ENCODE data around the gene PDIA5.

PDIA5 gene

GRCh38 chr3:123070510-123070909 is 3.7 kb downstream of the PDIA5 start:
- DNase-seq (ENCODE audit: extremely low read depth in 1 of 2, low read depth in 1 of 2), result no peak

DNA sequence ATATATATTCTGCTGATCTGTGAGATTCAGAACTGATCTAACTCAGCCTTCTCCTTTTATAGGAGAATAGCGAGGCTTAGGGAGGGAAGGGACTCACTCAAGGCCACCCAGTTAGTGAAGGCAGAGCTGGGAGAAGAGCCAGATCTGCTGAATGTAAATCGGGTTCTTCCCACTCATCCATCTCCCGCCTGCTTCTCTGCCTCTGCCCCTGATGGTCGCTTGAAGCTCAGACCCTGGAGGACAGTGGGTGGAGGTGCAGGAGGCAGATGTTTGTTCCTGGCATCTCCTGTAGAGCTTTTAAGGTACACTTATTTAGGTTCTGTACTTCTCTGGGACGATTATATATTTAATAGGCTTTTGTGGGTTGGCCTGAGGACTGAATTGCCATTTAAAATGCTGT is 4.3 kb downstream of the PDIA5 start:
- no peak for DNase-seq (ENCODE audit: extremely low read depth in 1 of 2, low read depth in 1 of 2)

GRCh38 chr3:123071581-123071980 is 4.8 kb downstream of the PDIA5 start:
- DNase-seq (ENCODE audit: extremely low read depth in 1 of 2, low read depth in 1 of 2), result no peak

DNA sequence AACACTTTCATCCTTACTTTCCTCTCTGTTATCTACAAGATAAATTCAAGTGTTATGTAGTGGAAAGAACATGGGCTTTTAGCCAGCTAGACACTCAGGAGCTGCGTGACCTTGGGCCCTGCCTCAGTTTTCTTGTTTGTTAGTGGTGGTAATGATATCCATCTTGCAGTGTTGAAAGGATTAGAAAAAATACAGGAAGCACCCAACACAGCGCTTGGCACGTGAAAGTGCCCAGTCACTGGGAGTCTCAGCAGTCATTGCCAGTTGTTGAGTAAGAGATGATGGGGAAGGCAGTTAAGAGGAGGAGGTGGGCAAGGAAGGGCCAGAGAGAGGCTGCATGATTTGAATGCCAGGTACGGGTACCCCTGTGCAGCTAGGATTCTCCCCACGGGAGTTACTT is 5.3 kb downstream of the PDIA5 start:
- DNase-seq (ENCODE audit: extremely low read depth in 1 of 2, low read depth in 1 of 2), result no peak

DNA sequence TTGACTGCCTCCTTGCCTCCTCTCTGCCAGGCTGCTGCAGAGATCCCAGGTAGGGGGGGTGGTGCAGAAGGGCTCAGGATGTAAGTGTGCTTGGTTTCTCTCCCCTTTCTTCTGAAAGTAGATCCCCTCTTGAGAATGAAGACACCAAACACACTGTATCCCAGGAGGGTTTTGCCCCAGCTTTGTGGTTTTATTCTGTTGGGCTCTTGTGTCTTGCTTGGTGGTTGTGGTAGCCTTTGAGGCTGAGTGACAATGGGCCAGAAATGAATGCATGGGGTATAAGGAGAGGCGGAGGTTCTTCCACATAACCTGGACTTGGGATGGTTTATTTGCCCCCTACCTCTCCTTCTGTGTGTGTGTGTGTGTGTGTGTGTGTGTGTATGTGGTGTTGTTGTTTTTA is 5.7 kb downstream of the PDIA5 start:
- DNase-seq (ENCODE audit: extremely low read depth in 1 of 2, low read depth in 1 of 2), result no peak

- DNase-seq (ENCODE audit: extremely low read depth in 1 of 2, low read depth in 1 of 2), result no peak
Observed at GRCh38 chr3:123075359-123075758, 8.5 kb downstream of the PDIA5 start.

GRCh38 chr3:123076112-123076495 is 9.3 kb downstream of the PDIA5 start:
- no peak for DNase-seq (ENCODE audit: extremely low read depth in 1 of 2, low read depth in 1 of 2)

DNA sequence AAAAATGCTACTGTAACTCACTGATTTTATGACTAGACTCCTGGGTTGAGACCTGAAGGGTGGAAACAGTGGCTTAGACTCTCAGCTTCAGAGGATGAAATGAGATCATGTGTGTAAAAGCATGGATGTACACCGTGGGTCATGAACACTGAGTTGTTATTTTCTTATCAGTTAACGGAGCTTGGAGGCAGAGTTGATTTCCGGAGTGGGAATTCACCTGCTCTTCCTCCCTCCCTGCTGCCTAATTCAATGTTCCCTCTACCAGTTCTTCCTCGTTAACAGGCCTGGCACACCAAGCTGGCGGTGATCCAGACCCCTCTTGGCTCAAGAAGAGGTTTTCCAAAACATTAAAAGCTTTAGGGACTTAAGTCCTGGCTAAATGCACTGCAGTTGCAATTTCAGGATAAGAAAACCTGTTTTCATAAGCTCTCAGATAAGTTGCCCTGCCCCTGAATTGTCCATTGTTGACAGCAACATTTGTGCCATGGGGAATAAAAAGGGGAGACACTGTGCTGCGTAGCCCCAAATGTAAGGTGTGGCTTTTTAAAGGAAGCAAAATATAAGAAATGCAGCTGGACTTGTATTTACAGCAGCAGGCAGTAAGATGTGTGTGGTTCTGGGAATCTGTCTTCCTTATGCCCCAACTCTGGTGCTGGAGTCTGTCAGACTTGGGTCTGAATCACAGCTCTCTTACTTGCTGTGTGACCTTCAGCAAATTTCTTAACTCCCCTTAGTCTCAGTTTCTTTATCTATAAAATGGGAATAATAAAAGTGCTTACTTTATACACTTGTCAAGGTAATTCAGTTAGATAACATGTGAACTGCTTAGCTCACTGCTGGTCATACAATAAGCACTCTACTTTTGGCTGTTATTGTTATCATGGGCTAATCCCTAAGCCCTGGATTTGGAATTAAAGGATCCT is 9.9 kb downstream of the PDIA5 start:
- no peak for DNase-seq (ENCODE audit: extremely low read depth in 1 of 2, low read depth in 1 of 2)

- no peak for DNase-seq (ENCODE audit: extremely low read depth in 1 of 2, low read depth in 1 of 2)
Observed at GRCh38 chr3:123078101-123078500, 11.3 kb downstream of the PDIA5 start.

GRCh38 chr3:123080864-123081562 is 14.2 kb downstream of the PDIA5 start:
- no peak for DNase-seq (ENCODE audit: extremely low read depth in 1 of 2, low read depth in 1 of 2)

DNA sequence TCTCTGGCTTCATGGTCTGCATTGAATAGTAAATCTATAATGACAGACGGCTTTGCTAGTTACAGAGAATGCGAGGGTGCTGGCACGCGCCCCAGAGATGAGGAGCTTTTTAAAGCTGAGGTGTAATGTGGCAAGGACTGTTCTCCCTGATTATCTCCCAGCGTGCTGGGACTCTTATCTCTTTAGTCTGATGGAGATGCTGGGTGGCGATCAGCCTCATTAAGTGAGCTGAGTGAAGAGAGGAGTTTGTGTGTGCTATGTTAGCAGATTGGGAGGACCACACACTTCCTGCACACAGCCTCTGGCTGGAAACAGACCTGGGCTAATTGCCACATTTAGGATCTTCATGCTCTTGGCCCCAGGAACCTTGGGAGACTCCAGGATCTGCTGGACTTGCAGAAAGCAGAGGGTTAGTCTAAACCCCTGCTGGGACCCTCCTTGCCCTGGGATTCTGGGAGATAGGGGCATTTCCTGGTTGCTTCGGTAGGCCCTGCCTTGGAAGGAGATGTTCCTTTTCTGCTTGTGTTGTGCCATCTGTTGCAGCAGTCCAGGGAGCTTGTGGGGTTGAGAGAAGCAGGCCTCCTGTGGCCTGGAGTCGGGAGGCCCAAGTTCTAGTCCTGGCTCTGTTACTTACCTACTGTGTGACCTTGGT is 15.0 kb downstream of the PDIA5 start:
- no peak for DNase-seq (ENCODE audit: extremely low read depth in 1 of 2, low read depth in 1 of 2)

DNA sequence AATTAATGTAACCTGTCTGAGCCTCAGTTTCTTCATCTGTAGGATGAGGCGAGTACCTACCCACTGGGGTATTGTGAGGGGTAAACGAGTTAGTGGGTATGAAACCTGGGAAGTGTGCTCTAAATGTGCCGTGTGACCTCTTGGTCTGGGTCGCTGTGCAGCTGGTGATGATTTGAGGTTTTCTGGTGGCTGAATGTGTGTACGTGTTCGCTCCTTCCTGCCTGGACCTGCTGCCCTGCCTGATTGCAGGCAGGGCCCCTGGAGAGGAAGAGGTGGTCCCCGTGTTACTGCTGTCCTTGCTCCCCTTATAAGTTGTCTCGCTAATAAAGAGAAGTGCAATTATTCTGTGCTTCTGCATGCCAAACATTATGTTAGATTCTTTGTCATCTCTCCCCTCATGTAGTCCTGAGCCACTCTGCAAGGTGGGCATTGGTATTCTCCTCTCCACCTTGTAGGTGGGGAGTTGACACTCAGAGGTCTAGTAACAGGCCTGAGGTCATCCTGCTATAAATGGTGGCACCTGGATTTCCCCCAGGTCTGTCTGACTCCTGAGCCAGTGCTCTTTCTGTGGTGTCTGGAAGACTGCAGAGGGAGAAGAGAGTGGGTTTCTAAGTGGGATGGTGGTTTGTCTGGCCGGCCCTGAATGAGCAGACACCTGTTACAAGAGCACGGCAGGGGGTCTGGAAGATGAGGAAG is 15.7 kb downstream of the PDIA5 start:
- DNase-seq (ENCODE audit: extremely low read depth in 1 of 2, low read depth in 1 of 2), result no peak

GRCh38 chr3:123083383-123084124 is 16.7 kb downstream of the PDIA5 start:
- DNase-seq (ENCODE audit: extremely low read depth in 1 of 2, low read depth in 1 of 2), result no peak

DNA sequence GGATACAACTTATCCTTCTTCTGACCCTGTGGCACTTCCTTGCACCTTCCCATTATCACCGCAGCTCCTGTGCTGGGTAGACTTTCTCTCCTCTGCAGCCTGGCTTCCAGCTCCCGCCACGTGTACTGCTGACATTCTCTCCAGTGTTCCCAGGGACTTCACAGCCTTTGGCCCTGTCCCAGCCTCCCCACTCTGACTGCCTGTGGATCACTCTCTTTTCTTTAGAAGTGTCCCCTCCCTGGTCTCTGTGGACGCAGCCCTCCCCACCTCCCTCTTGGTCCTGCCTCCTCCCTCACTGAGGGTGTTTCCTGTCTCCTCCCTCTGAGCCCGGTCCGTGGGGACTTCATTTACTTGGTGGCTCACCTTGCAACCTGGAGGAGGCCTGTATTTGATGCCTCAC is 17.4 kb downstream of the PDIA5 start:
- no peak for DNase-seq (ENCODE audit: extremely low read depth in 1 of 2, low read depth in 1 of 2)

- no peak for DNase-seq (ENCODE audit: extremely low read depth in 1 of 2, low read depth in 1 of 2)
Observed at GRCh38 chr3:123084738-123085237, 18.0 kb downstream of the PDIA5 start.

GRCh38 chr3:123085293-123085931 is 18.6 kb downstream of the PDIA5 start:
- DNase-seq (ENCODE audit: extremely low read depth in 1 of 2, low read depth in 1 of 2), result no peak

DNA sequence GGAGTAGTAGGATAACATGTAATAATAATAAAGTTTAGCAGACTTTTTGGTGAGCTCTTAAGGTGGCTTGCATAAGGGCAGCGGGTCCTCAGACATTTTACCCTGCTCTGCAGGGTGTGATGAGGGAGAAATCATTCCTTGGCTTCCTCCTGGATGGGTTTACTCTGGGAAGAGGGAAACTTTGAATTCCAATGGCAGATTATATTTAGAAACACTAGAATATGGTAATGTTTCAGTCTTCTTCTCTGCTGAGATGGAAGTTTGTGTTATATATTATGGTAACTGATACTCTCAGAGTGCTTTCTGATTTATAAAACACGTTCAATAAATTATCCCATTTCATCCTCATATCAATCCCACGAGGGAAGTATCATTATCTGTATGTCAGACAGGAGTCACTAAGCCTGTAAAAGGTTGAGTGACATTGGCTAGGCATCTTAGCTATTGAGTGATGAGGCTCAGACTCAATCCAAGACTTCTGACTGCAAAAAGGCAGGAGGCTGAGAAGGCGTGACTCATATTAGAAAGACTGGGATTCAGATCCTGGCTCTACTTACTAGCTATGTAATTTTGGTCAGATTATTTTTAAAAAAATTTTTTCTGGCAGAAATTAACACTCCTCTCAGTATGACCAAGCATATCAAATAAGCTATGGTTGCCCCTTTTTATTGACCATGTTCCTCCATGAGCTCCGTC is 19.3 kb downstream of the PDIA5 start:
- no peak for DNase-seq (ENCODE audit: extremely low read depth in 1 of 2, low read depth in 1 of 2)

DNA sequence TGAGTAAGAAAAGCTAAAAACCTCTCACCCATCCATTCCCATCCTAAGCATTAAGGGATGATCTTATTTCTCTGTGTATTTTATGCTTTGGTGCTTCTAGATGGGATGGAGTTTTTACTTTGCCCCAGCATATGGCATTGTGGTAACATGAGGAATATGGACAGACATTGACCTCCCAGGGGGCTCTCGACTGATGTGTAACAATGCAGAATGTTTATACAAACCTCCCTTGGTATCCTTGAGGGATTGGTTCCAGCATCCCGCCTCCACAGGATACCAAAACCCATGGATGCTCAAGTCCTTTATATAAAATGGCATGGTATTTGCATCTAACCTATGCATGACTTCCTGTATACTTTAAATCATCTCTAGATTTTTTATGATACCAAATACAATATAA is 21.6 kb downstream of the PDIA5 start:
- no peak for DNase-seq (ENCODE audit: extremely low read depth in 1 of 2, low read depth in 1 of 2)
